Left lung (tissue), 10 donors: ENCODE data around the gene CD52. TPM values are rescaled to one million over a fixed set of nuclear protein-coding genes. Genes with fewer than 3 reads are reported as not detected.
A peak's percentile ranks its signal among the peaks of the same experiment; 100 is the strongest.

Source experiments
- ATAC-seq: fragments of 200-7000 bp; cut with Tn5 transposase; one replicate; pipeline ENCODE4 v1.9.1; 2020; ENCODE audit warnings: moderate library complexity
- DNase-seq, 4 donors: peaks; one replicate each; pipeline ENCODE4 v3.0.0-alpha.2; 2013 to 2020
- H3K27ac ChIP-seq, 2 donors: fragments of 200-600 bp; sonication (generic) in 1 of 2; one replicate each; pipeline versions ENCODE4 v1.5.0 to v1.8.0; 2020 to 2021
- H3K27me3 ChIP-seq, 2 donors: fragments of 200-600 bp; sonication (generic) in 1 of 2; one replicate each; pipeline versions ENCODE4 v1.5.0 to v1.8.0; 2020 to 2021
- H3K36me3 ChIP-seq, 2 donors: fragments of 200-600 bp; sonication (generic) in 1 of 2; one replicate each; pipeline versions ENCODE4 v1.5.0 to v1.8.0; 2020 to 2021
- H3K4me1 ChIP-seq, 2 donors: fragments of 200-600 bp; one replicate each; pipeline ENCODE4 v1.8.0; 2021
- H3K4me3 ChIP-seq, 2 donors: fragments of 200-600 bp; sonication (generic) in 1 of 2; one replicate each; pipeline versions ENCODE4 v1.5.0 to v1.8.0; 2020 to 2021; ENCODE audit warnings: mild to moderate bottlenecking in 1 of 2
- H3K9me3 ChIP-seq, 2 donors: fragments of 200-600 bp; sonication (generic) in 1 of 2; one replicate each; pipeline versions ENCODE4 v1.5.0 to v1.8.0; 2020 to 2021
- CTCF ChIP-seq, 2 donors: fragments of 200-600 bp; sonication (generic) in 1 of 2; IDR thresholded peaks; one replicate each; pipeline versions ENCODE4 v1.5.0 to v1.8.0; 2021; ENCODE audit warnings: antibody characterized with exemption in 2 of 2
- intact Hi-C, 2 donors: fragments of 100-400 bp; cut with DNase I; formaldehyde crosslinking; loops; one replicate each; pipeline versions ENCODE4 v1.11.2 to v1.14.2; 2022
- polyA plus RNA-seq, 6 donors: library from polyadenylated mRNA; unstranded; fragments of 120-200 nt; gene quantifications; one replicate each; pipeline ENCODE4 v1.2.1, GENCODE V29; 2013; ENCODE audit not compliant: insufficient read length in 6 of 6
- total RNA-seq, 2 donors: library from RNA; stranded (reverse); fragmentation: NEBNext Ultra II Directional; extraction: Animal tissue kit (Norgen Biotek cat#: 25700); gene quantifications; one replicate each; pipeline ENCODE4 v1.2.1, GENCODE V29; 2021
- donor health status: DM: no; HTN: yes; CAD: no.
- donor health status: DM: no; HTN: no; CAD: no.

CD52 gene
- total and polyA plus RNA-seq, 8 donors, result 2.6 to 170 (median 6.1) TPM

GRCh38 chr1:26358411-26359384 is 40.9 kb downstream of the CD52 start:
- DNase-seq (no peak), ATAC-seq (peak; percentile 9)
- TF ChIP-seq CTCF (IDR thresholded peaks at IDR 0.05), result no peak
- Histone ChIP-seq H3K9me3 (no peaks in the 10 kb centered on the region), H3K4me1 (peaks cover 8 to 12% of the 10 kb centered on the region in 2 donors), H3K27me3 (peaks cover 33 to 79% of the 10 kb centered on the region in 2 donors), H3K4me3 (no peak overlapping the region), H3K27ac (no peak overlapping the region), H3K36me3 (no peaks in the 10 kb centered on the region)
- intact Hi-C loops, result no loop called here

GRCh38 chr1:26359981-26360806 is 42.4 kb downstream of the CD52 start:
- no peak for TF ChIP-seq CTCF (IDR thresholded peaks at IDR 0.05)
- no peaks in the 10 kb centered on the region for H3K36me3 ChIP-seq
- H3K9me3 ChIP-seq, result no peaks in the 10 kb centered on the region
- peaks cover 8 to 15% of the 10 kb centered on the region in 2 donors for H3K4me1 ChIP-seq
- no peak for DNase-seq
- intact Hi-C loops, result no loop called here
- H3K27me3 ChIP-seq, result peaks cover 43 to 84% of the 10 kb centered on the region in 2 donors
- no peak overlapping the region for H3K4me3 ChIP-seq
- H3K27ac ChIP-seq, result no peak overlapping the region
- ATAC-seq, result no peak

DNA sequence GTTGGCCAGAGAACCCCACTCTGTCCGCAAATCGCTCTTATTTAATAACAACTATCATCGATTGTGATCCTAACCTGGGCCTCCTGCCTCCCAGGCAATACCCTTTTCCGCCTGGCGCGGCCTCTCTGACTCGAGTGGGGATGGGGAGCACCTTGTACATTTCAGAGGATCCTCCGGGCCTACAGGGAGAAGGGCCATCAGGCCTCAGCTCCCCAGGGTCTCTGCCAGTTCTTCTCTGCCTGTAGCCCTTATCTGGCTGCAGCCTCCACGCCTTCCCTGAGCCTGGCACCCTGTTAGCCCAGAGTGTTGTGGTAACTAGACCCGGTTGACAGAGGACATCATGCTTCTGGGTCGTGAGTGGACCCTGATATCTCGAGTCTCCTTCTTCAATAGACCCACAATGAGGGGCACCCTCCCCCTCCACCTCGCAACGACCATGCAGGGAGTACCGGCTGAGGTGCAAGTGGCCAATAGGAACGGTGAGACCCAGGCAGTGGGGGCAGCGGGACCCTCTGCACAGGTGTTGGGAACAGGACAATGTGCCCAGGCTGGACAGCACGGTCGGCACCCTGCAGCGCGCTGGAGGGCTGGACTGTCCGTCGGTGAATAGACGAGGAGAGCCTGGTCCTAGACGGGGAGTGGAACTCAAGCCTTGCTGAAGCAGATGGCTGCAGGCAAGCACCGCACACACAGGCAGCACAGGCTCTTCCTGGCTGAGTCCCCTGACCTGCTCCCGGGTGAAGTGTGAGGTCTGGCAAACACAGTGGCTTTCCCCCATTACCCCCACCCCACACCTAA is 43.2 kb downstream of the CD52 start:
- Histone ChIP-seq H3K9me3 (no peaks in the 10 kb centered on the region), H3K36me3 (no peaks in the 10 kb centered on the region), H3K4me3 (no peak overlapping the region), H3K27ac (no peak overlapping the region), H3K27me3 (peaks cover 43 to 92% of the 10 kb centered on the region in 2 donors), H3K4me1 (peaks cover 8 to 15% of the 10 kb centered on the region in 2 donors)
- ATAC-seq (no peak), DNase-seq (no peak)
- no peak for TF ChIP-seq CTCF (IDR thresholded peaks at IDR 0.05)
- intact Hi-C loops, result no loop called here

GRCh38 chr1:26361605-26362122 is 43.9 kb downstream of the CD52 start:
- no peaks in the 10 kb centered on the region for H3K9me3 ChIP-seq
- H3K4me3 ChIP-seq, result no peak overlapping the region
- DNase-seq (no peak), ATAC-seq (no peak)
- TF ChIP-seq CTCF (IDR thresholded peaks at IDR 0.05), result no peak
- intact Hi-C loops, result no loop called here
- H3K27me3 ChIP-seq, result peaks cover 43 to 97% of the 10 kb centered on the region in 2 donors
- H3K4me1 ChIP-seq, result peaks cover 8 to 15% of the 10 kb centered on the region in 2 donors
- no peaks in the 10 kb centered on the region for H3K36me3 ChIP-seq
- no peak overlapping the region for H3K27ac ChIP-seq
